ENCODE data around the gene FAF1. TPM values are rescaled to one million over a fixed set of nuclear protein-coding genes. Genes with fewer than 3 reads are reported as not detected.

FAF1 gene
- total RNA-seq, 1 donor from 2014 or later, result 67.5 TPM

Other genes with a start within 250 kb of the FAF1 start
- gene CDKN2C, start 10.0 kb upstream of the FAF1 start, total RNA-seq, result 30.0 and 30.2 TPM in 2 replicates
- not detected in 2 replicates for gene C1orf185, start 142.0 kb upstream of the FAF1 start, total RNA-seq